ENCODE results near the gene RHOBTB3.
"Not testable (repeated sequence)": the region's sequence is repeated elsewhere in the genome, so short reads cannot be mapped to it uniquely, and the experiment has no call there.

The RHOBTB3 gene

DNA sequence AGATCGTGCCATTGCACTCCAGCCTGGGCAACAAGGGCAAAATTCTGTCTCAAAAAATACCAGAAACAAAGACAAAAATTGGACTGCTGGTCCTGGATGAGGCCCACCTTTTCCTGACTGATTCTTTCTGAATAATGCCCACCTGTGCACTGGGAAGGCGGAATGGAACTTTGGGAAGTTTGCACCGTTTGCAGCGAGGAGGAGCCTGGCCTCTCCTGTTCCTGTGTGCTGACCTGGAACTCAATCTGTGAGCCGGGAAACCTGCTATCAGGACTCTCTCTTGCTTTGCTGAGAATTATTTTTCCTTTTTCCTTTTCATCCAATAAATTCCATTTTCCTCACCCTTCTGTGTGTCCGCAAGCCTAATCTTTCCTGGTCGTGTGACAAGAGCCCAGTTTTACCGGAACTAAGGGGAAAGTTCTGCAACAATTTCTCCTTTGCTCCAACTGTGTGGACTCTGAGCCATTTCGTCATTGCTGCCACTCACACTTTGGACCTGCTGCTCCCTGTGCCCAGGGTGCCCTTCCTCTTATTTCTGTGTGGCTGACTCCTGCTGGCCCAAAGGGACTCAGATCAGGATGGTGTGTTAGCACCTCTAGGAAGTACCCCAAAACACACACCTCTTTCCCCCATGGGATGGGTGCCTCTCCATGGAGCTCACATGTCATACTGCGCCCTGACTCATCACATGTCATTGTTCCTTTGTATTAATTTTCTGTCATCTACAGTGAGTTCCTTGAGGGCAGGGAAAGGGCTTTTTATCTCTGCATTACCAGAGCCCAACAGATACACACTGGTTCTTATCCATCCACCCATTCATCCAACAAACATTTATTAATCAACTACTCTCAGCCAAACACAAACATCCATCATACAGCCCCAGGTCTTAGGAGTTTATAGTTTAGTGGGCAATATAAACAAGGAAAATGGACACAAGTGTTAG lies 96.1 kb downstream of the RHOBTB3 start:
- H3K4me3 ChIP-seq (ENCODE audit: insufficient read depth, low read depth, low read length): no peak overlapping the region
- H3K4me1 ChIP-seq (ENCODE audit: control insufficient read depth, insufficient read depth, low read length): peaks cover 4% of the 10 kb centered on the region
- H3K36me3 ChIP-seq (ENCODE audit: control insufficient read depth, insufficient read depth, low read length): no peaks in the 10 kb centered on the region
- H3K27me3 ChIP-seq (ENCODE audit: control insufficient read depth, insufficient read depth, low read length, poor library complexity, severe bottlenecking): no peaks in the 10 kb centered on the region
- 92% methylated on average over 10 of the region's 10 CpGs for WGBS, 2 experiments
- no peak overlapping the region for H3K27ac ChIP-seq (ENCODE audit: insufficient read depth, low read depth, low read length, poor library complexity, severe bottlenecking)
- no peaks in the 10 kb centered on the region for H3K9me3 ChIP-seq (ENCODE audit: control insufficient read depth, low read length)

GRCh38 chr5:95827892-95828246 lies 96.7 kb downstream of the RHOBTB3 start:
- H3K4me1 ChIP-seq (ENCODE audit: control insufficient read depth, insufficient read depth, low read length): peaks cover under 1% of the 10 kb centered on the region
- H3K27ac ChIP-seq (ENCODE audit: insufficient read depth, low read depth, low read length, poor library complexity, severe bottlenecking): no peak overlapping the region
- H3K9me3 ChIP-seq (ENCODE audit: control insufficient read depth, low read length): no peaks in the 10 kb centered on the region
- 96% methylated on average over 3 of the region's 3 CpGs for WGBS, 2 experiments
- no peaks in the 10 kb centered on the region for H3K36me3 ChIP-seq (ENCODE audit: control insufficient read depth, insufficient read depth, low read length)
- no peak overlapping the region for H3K4me3 ChIP-seq (ENCODE audit: insufficient read depth, low read depth, low read length)
- no peaks in the 10 kb centered on the region for H3K27me3 ChIP-seq (ENCODE audit: control insufficient read depth, insufficient read depth, low read length, poor library complexity, severe bottlenecking)

DNA sequence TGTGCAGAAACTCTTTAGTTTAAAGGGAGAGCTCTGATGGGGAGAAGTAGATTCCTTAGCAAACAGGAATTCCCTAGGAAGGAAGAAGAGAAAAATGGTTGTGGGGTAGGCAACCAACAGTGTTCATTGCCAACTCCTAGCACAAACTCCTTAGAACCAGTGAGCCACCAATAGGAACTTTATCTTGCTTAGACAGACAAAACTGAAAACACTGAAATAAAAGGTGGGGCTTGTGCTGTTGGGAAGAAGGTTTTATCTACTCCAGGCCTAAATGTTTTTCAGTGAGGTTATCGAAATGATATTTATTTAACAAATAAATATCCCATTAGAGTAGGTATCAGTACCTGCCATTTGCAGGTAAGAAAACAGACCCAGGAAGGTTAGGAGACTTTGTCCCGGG lies 99.1 kb downstream of the RHOBTB3 start:
- Histone ChIP-seq H3K4me3 (ENCODE audit: insufficient read depth, low read depth, low read length) (no peak overlapping the region), H3K9me3 (ENCODE audit: control insufficient read depth, low read length) (no peaks in the 10 kb centered on the region), H3K27ac (ENCODE audit: insufficient read depth, low read depth, low read length, poor library complexity, severe bottlenecking) (no peak overlapping the region), H3K36me3 (ENCODE audit: control insufficient read depth, insufficient read depth, low read length) (no peaks in the 10 kb centered on the region), H3K4me1 (ENCODE audit: control insufficient read depth, insufficient read depth, low read length) (no peaks in the 10 kb centered on the region), H3K27me3 (ENCODE audit: control insufficient read depth, insufficient read depth, low read length, poor library complexity, severe bottlenecking) (peaks cover 11% of the 10 kb centered on the region)
- WGBS, 2 experiments: 93 to 97% methylated on average over 1 of the region's 2 CpGs

GRCh38 chr5:95832664-95833063 lies 101.5 kb downstream of the RHOBTB3 start:
- Histone ChIP-seq H3K4me3 (ENCODE audit: insufficient read depth, low read depth, low read length) (no peak overlapping the region), H3K9me3 (ENCODE audit: control insufficient read depth, low read length) (no peaks in the 10 kb centered on the region), H3K4me1 (ENCODE audit: control insufficient read depth, insufficient read depth, low read length) (no peaks in the 10 kb centered on the region), H3K36me3 (ENCODE audit: control insufficient read depth, insufficient read depth, low read length) (no peaks in the 10 kb centered on the region), H3K27ac (ENCODE audit: insufficient read depth, low read depth, low read length, poor library complexity, severe bottlenecking) (no peak overlapping the region), H3K27me3 (ENCODE audit: control insufficient read depth, insufficient read depth, low read length, poor library complexity, severe bottlenecking) (peaks cover 11% of the 10 kb centered on the region)

- Histone ChIP-seq H3K4me3 (ENCODE audit: insufficient read depth, low read depth, low read length) (no peak overlapping the region), H3K36me3 (ENCODE audit: control insufficient read depth, insufficient read depth, low read length) (no peaks in the 10 kb centered on the region), H3K9me3 (ENCODE audit: control insufficient read depth, low read length) (no peaks in the 10 kb centered on the region), H3K27me3 (ENCODE audit: control insufficient read depth, insufficient read depth, low read length, poor library complexity, severe bottlenecking) (peaks cover 11% of the 10 kb centered on the region), H3K27ac (ENCODE audit: insufficient read depth, low read depth, low read length, poor library complexity, severe bottlenecking) (no peak overlapping the region), H3K4me1 (ENCODE audit: control insufficient read depth, insufficient read depth, low read length) (no peaks in the 10 kb centered on the region)
- 89 to 91% methylated on average over 10 of the region's 10 CpGs for WGBS, 2 experiments
These were observed 104.7 kb downstream of the RHOBTB3 start for GRCh38 chr5:95835682-95836385.

DNA sequence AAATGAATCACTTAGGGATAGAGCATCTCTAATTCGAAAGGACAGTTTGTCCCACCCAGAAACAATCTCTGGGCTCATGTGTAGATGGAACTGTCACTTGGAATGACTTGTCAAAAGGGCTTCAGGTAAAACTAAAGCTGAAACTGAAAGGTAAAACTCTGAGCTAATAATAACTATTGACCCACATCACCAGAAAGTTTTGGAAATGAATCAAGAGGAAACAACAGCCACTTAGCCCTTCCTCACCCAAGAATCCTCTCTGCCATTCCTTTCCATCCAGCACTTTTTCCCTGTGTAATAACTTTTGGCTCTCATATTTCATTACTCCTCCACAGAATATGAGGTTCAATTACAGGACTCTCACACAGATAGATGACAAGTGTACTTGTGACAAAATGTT lies 105.4 kb downstream of the RHOBTB3 start:
- WGBS, 2 experiments: 93 to 100% methylated on average over 1 of the region's 1 CpG
- Histone ChIP-seq H3K27ac (ENCODE audit: insufficient read depth, low read depth, low read length, poor library complexity, severe bottlenecking) (no peak overlapping the region), H3K4me1 (ENCODE audit: control insufficient read depth, insufficient read depth, low read length) (no peaks in the 10 kb centered on the region), H3K36me3 (ENCODE audit: control insufficient read depth, insufficient read depth, low read length) (no peaks in the 10 kb centered on the region), H3K4me3 (ENCODE audit: insufficient read depth, low read depth, low read length) (no peak overlapping the region), H3K9me3 (ENCODE audit: control insufficient read depth, low read length) (no peaks in the 10 kb centered on the region), H3K27me3 (ENCODE audit: control insufficient read depth, insufficient read depth, low read length, poor library complexity, severe bottlenecking) (peaks cover 11% of the 10 kb centered on the region)

- 86 to 96% methylated on average over 4 of the region's 4 CpGs for WGBS, 2 experiments
- H3K27ac ChIP-seq (ENCODE audit: insufficient read depth, low read depth, low read length, poor library complexity, severe bottlenecking): not testable (repeated sequence)
These were observed 105.8 kb downstream of the RHOBTB3 start for GRCh38 chr5:95836971-95837370.

DNA sequence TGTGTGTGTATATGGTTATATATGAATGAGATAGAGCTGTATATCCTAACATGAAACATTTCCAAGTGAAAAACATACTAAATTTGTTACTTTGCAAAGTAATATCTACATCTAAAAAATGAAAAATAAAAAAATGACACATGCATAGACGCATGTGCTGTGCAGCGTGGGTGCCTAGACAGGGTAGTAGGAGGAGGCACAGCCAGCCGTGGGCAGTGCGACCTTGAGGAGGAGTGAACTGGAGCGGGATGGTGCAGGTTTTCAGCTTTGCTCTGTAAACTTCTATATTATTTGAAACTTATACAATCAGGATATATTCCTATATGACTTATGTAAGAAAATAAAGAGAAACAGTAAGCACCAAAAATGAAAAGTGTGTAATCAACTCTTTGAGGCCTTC lies 106.4 kb downstream of the RHOBTB3 start:
- no peaks in the 10 kb centered on the region for H3K36me3 ChIP-seq (ENCODE audit: control insufficient read depth, insufficient read depth, low read length)
- no peak overlapping the region for H3K27ac ChIP-seq (ENCODE audit: insufficient read depth, low read depth, low read length, poor library complexity, severe bottlenecking)
- no peak overlapping the region for H3K4me3 ChIP-seq (ENCODE audit: insufficient read depth, low read depth, low read length)
- WGBS, 2 experiments: 91 to 100% methylated on average over 5 of the region's 5 CpGs
- H3K27me3 ChIP-seq (ENCODE audit: control insufficient read depth, insufficient read depth, low read length, poor library complexity, severe bottlenecking): peaks cover 11% of the 10 kb centered on the region
- H3K4me1 ChIP-seq (ENCODE audit: control insufficient read depth, insufficient read depth, low read length): no peaks in the 10 kb centered on the region
- H3K9me3 ChIP-seq (ENCODE audit: control insufficient read depth, low read length): no peaks in the 10 kb centered on the region

More at GRCh38 chr5:95836971-95837370, 105.8 kb downstream of the RHOBTB3 start:
- H3K4me1 ChIP-seq (ENCODE audit: control insufficient read depth, insufficient read depth, low read length); H3K9me3 ChIP-seq (ENCODE audit: control insufficient read depth, low read length); H3K36me3 ChIP-seq (ENCODE audit: control insufficient read depth, insufficient read depth, low read length); H3K4me3 ChIP-seq (ENCODE audit: insufficient read depth, low read depth, low read length): not testable (repeated sequence)
- H3K27me3 ChIP-seq (ENCODE audit: control insufficient read depth, insufficient read depth, low read length, poor library complexity, severe bottlenecking): peaks cover 11% of the 10 kb centered on the region

DNA sequence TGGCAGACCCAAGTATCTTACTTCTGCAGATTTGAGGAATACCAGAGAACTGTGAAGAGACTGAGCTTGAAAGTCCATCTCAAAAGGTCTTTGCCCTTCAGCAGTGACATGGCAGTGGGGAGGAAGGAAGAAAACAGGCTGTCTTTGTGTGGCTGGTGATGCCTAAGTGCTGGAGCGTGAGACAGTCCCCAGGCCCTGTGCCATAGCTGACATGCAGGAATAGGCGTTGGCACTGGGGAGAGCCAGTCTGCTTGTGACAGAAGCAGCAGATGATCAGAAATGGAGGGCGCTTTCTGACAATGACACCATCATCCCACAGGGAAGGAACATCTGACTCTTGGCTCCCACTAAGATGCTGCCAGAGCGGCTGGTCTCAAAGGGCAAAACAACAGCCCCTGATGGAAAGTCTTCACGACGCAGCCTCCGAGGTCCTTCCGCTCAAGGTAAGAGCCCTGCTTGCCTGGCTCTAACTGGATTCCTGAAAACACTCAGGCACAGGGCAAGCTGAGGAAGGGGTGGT lies 106.9 kb downstream of the RHOBTB3 start:
- Histone ChIP-seq H3K27me3 (ENCODE audit: control insufficient read depth, insufficient read depth, low read length, poor library complexity, severe bottlenecking) (peaks cover 11% of the 10 kb centered on the region), H3K9me3 (ENCODE audit: control insufficient read depth, low read length) (no peaks in the 10 kb centered on the region), H3K4me1 (ENCODE audit: control insufficient read depth, insufficient read depth, low read length) (no peaks in the 10 kb centered on the region), H3K36me3 (ENCODE audit: control insufficient read depth, insufficient read depth, low read length) (no peaks in the 10 kb centered on the region), H3K4me3 (ENCODE audit: insufficient read depth, low read depth, low read length) (no peak overlapping the region), H3K27ac (ENCODE audit: insufficient read depth, low read depth, low read length, poor library complexity, severe bottlenecking) (no peak overlapping the region)
- WGBS, 2 experiments: 94 to 95% methylated on average over 8 of the region's 8 CpGs

- no peak overlapping the region for H3K4me3 ChIP-seq (ENCODE audit: insufficient read depth, low read depth, low read length)
- no peak overlapping the region for H3K27ac ChIP-seq (ENCODE audit: insufficient read depth, low read depth, low read length, poor library complexity, severe bottlenecking)
- 86 to 97% methylated on average over 1 of the region's 1 CpG for WGBS, 2 experiments
- peaks cover 11% of the 10 kb centered on the region for H3K27me3 ChIP-seq (ENCODE audit: control insufficient read depth, insufficient read depth, low read length, poor library complexity, severe bottlenecking)
- no peaks in the 10 kb centered on the region for H3K9me3 ChIP-seq (ENCODE audit: control insufficient read depth, low read length)
- H3K4me1 ChIP-seq (ENCODE audit: control insufficient read depth, insufficient read depth, low read length): no peaks in the 10 kb centered on the region
- no peaks in the 10 kb centered on the region for H3K36me3 ChIP-seq (ENCODE audit: control insufficient read depth, insufficient read depth, low read length)
These were observed 107.4 kb downstream of the RHOBTB3 start for GRCh38 chr5:95838556-95838955.

All from ectodermal cell (in vitro differentiated cells).